ENCODE results near the gene FILIP1L.

- TF ChIP-seq CTCF (IDR thresholded peaks at IDR 0.05 in 4 of 5, conservative IDR thresholded peaks at IDR 0.05 in 1 of 5) (no peak), POLR2A (IDR thresholded peaks at IDR 0.05) (no peak)
Observed at GRCh38 chr3:99823723-99824711, 290.3 kb downstream of the FILIP1L start.
